H9 (cell line): ENCODE measurements around the gene VPS9D1. TPM values are rescaled to one million over a fixed set of nuclear protein-coding genes. Genes with fewer than 3 reads are reported as not detected.

Experiments used
- DNase-seq: peaks from one replicate; pipeline ENCODE4 v3.0.0-alpha.2; 2017
- H2AFZ ChIP-seq: one replicate; pipeline ENCODE4 v1.6.1; 2013; ENCODE audit warnings: mild to moderate bottlenecking, low read length, control low read depth, moderate library complexity
- H2AK5ac ChIP-seq: 2 replicates; pipeline ENCODE4 v1.6.1; 2013; ENCODE audit warnings: low read length, control low read depth, mixed read lengths; ENCODE audit not compliant: insufficient read length
- H2BK120ac ChIP-seq: one replicate; pipeline ENCODE4 v1.6.1; 2013; ENCODE audit warnings: low read depth, mild to moderate bottlenecking, low read length, control low read depth, inconsistent platforms; ENCODE audit not compliant: poor library complexity, severe bottlenecking
- H2BK12ac ChIP-seq: 2 replicates; pipeline ENCODE4 v1.6.1; 2013; ENCODE audit warnings: low read length, control low read depth, mixed read lengths, low read depth; ENCODE audit not compliant: insufficient read length
- H2BK15ac ChIP-seq: 2 replicates; pipeline ENCODE4 v1.6.1; 2013; ENCODE audit warnings: low read depth, low read length, control low read depth
- H2BK20ac ChIP-seq: one replicate; pipeline ENCODE4 v1.6.1; 2013; ENCODE audit warnings: low read depth, mild to moderate bottlenecking, low read length, control low read depth, inconsistent platforms; ENCODE audit not compliant: poor library complexity, severe bottlenecking
- H2BK5ac ChIP-seq: 2 replicates; pipeline ENCODE4 v1.6.1; 2013; ENCODE audit warnings: low read length, control low read depth, mixed read lengths; ENCODE audit not compliant: insufficient read length
- H3K14ac ChIP-seq: 2 replicates; pipeline ENCODE4 v1.6.1; 2013; ENCODE audit warnings: low read length, control low read depth; ENCODE audit not compliant: insufficient read depth
- H3K18ac ChIP-seq: 2 replicates; pipeline ENCODE4 v1.6.1; 2013; ENCODE audit warnings: low read depth, mild to moderate bottlenecking, mixed read lengths, low read length, control low read depth; ENCODE audit not compliant: insufficient read length
- H3K23ac ChIP-seq: 2 replicates; pipeline ENCODE4 v1.6.1; 2013; ENCODE audit warnings: low read length, control low read depth, mixed read lengths, low read depth; ENCODE audit not compliant: insufficient read length
- H3K23me2 ChIP-seq: 2 replicates; pipeline ENCODE4 v1.6.1; 2013; ENCODE audit warnings: low read depth, mild to moderate bottlenecking, mixed read lengths, low read length, control low read depth; ENCODE audit not compliant: insufficient read length, poor library complexity, severe bottlenecking
- H3K27ac ChIP-seq: 2 replicates; pipeline ENCODE4 v1.5.1; 2013; ENCODE audit warnings: low read length, control low read depth, mixed read lengths, low read depth; ENCODE audit not compliant: insufficient read length
- H3K27me3 ChIP-seq: 2 replicates; pipeline ENCODE4 v1.6.1; 2013; ENCODE audit warnings: low read length, control low read depth, inconsistent platforms; ENCODE audit not compliant: insufficient read depth
- H3K4ac ChIP-seq: 2 replicates; pipeline ENCODE4 v1.6.1; 2013; ENCODE audit warnings: low read depth, mild to moderate bottlenecking, control low read depth, inconsistent platforms, low read length, moderate library complexity
- H3K4me1 ChIP-seq: 2 replicates; pipeline ENCODE4 v1.6.1; 2013; ENCODE audit warnings: low read length, control low read depth, inconsistent platforms; ENCODE audit not compliant: insufficient read depth
- H3K4me2 ChIP-seq: 2 replicates; pipeline ENCODE4 v1.6.1; 2013; ENCODE audit warnings: low read length, control low read depth, mixed read lengths; ENCODE audit not compliant: insufficient read length, insufficient read depth
- H3K56ac ChIP-seq: 2 replicates; pipeline ENCODE4 v1.6.1; 2013; ENCODE audit warnings: low read depth, mild to moderate bottlenecking, mixed read lengths, low read length, control low read depth; ENCODE audit not compliant: insufficient read length
- H3K79me1 ChIP-seq: 2 replicates; pipeline ENCODE4 v1.6.1; 2013; ENCODE audit warnings: low read depth, mild to moderate bottlenecking, moderate library complexity, low read length, control low read depth, inconsistent platforms; ENCODE audit not compliant: insufficient read depth, poor library complexity, severe bottlenecking
- H3K79me2 ChIP-seq: 2 replicates; pipeline ENCODE4 v1.6.1; 2013; ENCODE audit warnings: low read length, control low read depth, inconsistent platforms; ENCODE audit not compliant: insufficient read depth
- H3K9ac ChIP-seq: 2 replicates; pipeline ENCODE4 v1.6.1; 2013; ENCODE audit warnings: low read length, control low read depth, mixed read lengths; ENCODE audit not compliant: insufficient read length; ENCODE audit errors: extremely low read depth
- H3K9me3 ChIP-seq: one replicate; pipeline ENCODE4 v1.6.1; 2013; ENCODE audit warnings: low read depth, low read length, inconsistent platforms; ENCODE audit not compliant: control insufficient read depth
- H3T11ph ChIP-seq: one replicate; pipeline ENCODE4 v1.6.1; 2013; ENCODE audit warnings: mild to moderate bottlenecking, low read length, control low read depth, inconsistent platforms
- H4K20me1 ChIP-seq: one replicate; pipeline ENCODE4 v1.6.1; 2013; ENCODE audit not compliant: control insufficient read depth, insufficient read length, insufficient read depth
- H4K5ac ChIP-seq: 2 replicates; pipeline ENCODE4 v1.6.1; 2013; ENCODE audit warnings: low read depth, mild to moderate bottlenecking, mixed read lengths, low read length, control low read depth; ENCODE audit not compliant: insufficient read length
- H4K8ac ChIP-seq: replicated peaks from 2 replicates; pipeline ENCODE4 v1.6.1; 2013; ENCODE audit warnings: low read length, control low read depth, mixed read lengths, low read depth; ENCODE audit not compliant: insufficient read length
- H4K91ac ChIP-seq: 2 replicates; pipeline ENCODE4 v1.6.1; 2013; ENCODE audit warnings: low read depth, mild to moderate bottlenecking, moderate library complexity, mixed read lengths, low read length, control low read depth; ENCODE audit not compliant: insufficient read length
- H3K27ac Mint-ChIP-seq, 3 experiments: 2 replicates in 2 of 3; 3 replicates in 1 of 3; pipeline ENCODE4 v1.8.0; 2020 to 2021; ENCODE audit warnings: mixed read lengths in 3 of 3, mild to moderate bottlenecking in 1 of 3, moderate library complexity in 1 of 3
- H3K27me3 Mint-ChIP-seq: 2 replicates; pipeline ENCODE4 v1.8.0; 2021; ENCODE audit warnings: low read depth, mild to moderate bottlenecking, moderate library complexity, mixed read lengths
- H3K36me3 Mint-ChIP-seq, 3 experiments: 2 replicates in 2 of 3; 3 replicates in 1 of 3; pipeline ENCODE4 v1.8.0; 2020 to 2021; ENCODE audit warnings: low read depth in 3 of 3, mixed read lengths in 3 of 3; ENCODE audit not compliant: insufficient read depth in 1 of 3
- H3K4me1 Mint-ChIP-seq, 2 experiments: 2 replicates each; pipeline ENCODE4 v1.8.0; 2020; ENCODE audit warnings: mixed read lengths in 2 of 2
- H3K4me3 Mint-ChIP-seq, 2 experiments: 2 replicates in 1 of 2; 3 replicates in 1 of 2; pipeline ENCODE4 v1.8.0; 2020 to 2021; ENCODE audit warnings: mild to moderate bottlenecking in 2 of 2, mixed read lengths in 2 of 2, moderate library complexity in 1 of 2
- H3K9me3 Mint-ChIP-seq, 2 experiments: 2 replicates in 1 of 2; 3 replicates in 1 of 2; pipeline ENCODE4 v1.8.0; 2020; ENCODE audit warnings: mild to moderate bottlenecking in 2 of 2, mixed read lengths in 2 of 2, moderate library complexity in 1 of 2
- CTCF ChIP-seq: fragments of 200-600 bp; sonication (generic); conservative IDR thresholded peaks from 3 replicates; pipeline ENCODE4 v1.8.0; 2021; ENCODE audit warnings: antibody characterized with exemption, mild to moderate bottlenecking
- WGBS: extraction: QIAGEN DNeasy Blood & Tissue Kit; methylation state at CpG from one replicate; pipeline ENCODE4 v1.1.7; 2013; ENCODE audit warnings: missing lambda C conversion rate, low lambda C conversion rate, mixed read lengths; ENCODE audit not compliant: insufficient read length; ENCODE audit errors: extremely low coverage; 5-methylcytosine and 5-hydroxymethylcytosine counted together
- total RNA-seq: library from RNA; stranded (reverse); gene quantifications from 2 replicates; pipeline ENCODE4 v1.2.1, GENCODE V29; 2021

VPS9D1 gene
- total RNA-seq, 1 experiment from 2014 or later, result 6.0 TPM

- H3K27ac ChIP-seq, result no peak overlapping the region
- Mint-ChIP-seq H3K4me1 (peaks cover 13 to 18% of the 10 kb centered on the region in 2 experiments), H3K4me3 (0 out of 5 replicates have a peak overlapping the region, but pooled peaks of 1 of the 2 experiments have one; percentile 32), H3K36me3 (peaks cover 3 to 10% (median 3%) of the 10 kb centered on the region in 3 experiments; a peak in 6 of 7 replicates), H3K27ac (no peak overlapping the region), H3K9me3 (no peaks in the 10 kb centered on the region), H3K27me3 (peaks cover 16% of the 10 kb centered on the region)
- H4K20me1 ChIP-seq, result no peaks in the 10 kb centered on the region
- no peaks in the 10 kb centered on the region for H3K79me1 ChIP-seq
- no peak overlapping the region for H3K23ac ChIP-seq
- TF ChIP-seq CTCF, result no peak
- DNase-seq, result no peak
- no peak overlapping the region for H2BK5ac ChIP-seq
- H4K91ac ChIP-seq, result no peak overlapping the region
- no peaks in the 10 kb centered on the region for H3K27me3 ChIP-seq
- H3K4ac ChIP-seq, result no peak overlapping the region
- H3K14ac ChIP-seq, result no peak overlapping the region
- H2BK20ac ChIP-seq, result no peak overlapping the region
- H3T11ph ChIP-seq, result no peak overlapping the region
- H2AFZ ChIP-seq, result no peak overlapping the region
- no peak overlapping the region for H2AK5ac ChIP-seq
- no peaks in the 10 kb centered on the region for H3K4me1 ChIP-seq
- H3K79me2 ChIP-seq, result no peaks in the 10 kb centered on the region
- H4K5ac ChIP-seq, result no peak overlapping the region
- peaks cover 11% of the 10 kb centered on the region for H3K23me2 ChIP-seq
- H3K56ac ChIP-seq, result no peak overlapping the region
- H3K18ac ChIP-seq, result no peak overlapping the region
- H3K4me2 ChIP-seq, result no peak overlapping the region
- H3K9ac ChIP-seq, result no peak overlapping the region
- H2BK15ac ChIP-seq, result no peak overlapping the region
- no peak overlapping the region for H4K8ac ChIP-seq
- no peak overlapping the region for H2BK12ac ChIP-seq
- WGBS, result no CpG with 5 or more reads among the region's 10 CpGs
- H2BK120ac ChIP-seq, result no peak overlapping the region
- H3K9me3 ChIP-seq, result no peaks in the 10 kb centered on the region
Measured at GRCh38 chr16:89709166-89709565, 11.5 kb downstream of the VPS9D1 start.
